Astrocyte (in vitro differentiated cells and primary cell): Measurements from ENCODE around the gene L1TD1. TPM values are rescaled to one million over a fixed set of nuclear protein-coding genes. Genes with fewer than 3 reads are reported as not detected.
A peak's percentile ranks its signal among the peaks of the same experiment; 100 is the strongest.

Experiments used
- DNase-seq: peaks from one replicate; pipeline ENCODE4 v3.0.0-alpha.2; 2010; ENCODE audit warnings: low read depth
- FAIRE-seq: peaks from 2 replicates; lab custom pipeline; 2011; peaks lifted over from hg19 to GRCh38; lab: Jason Lieb, UNC
- H2AFZ ChIP-seq: 2 replicates; pipeline ENCODE4 v1.6.0; 2012; ENCODE audit warnings: low read depth, low read length, inconsistent platforms
- H3K27ac ChIP-seq: 2 replicates; pipeline ENCODE4 v1.5.1; 2011; ENCODE audit warnings: low read depth, low read length, inconsistent platforms
- H3K27me3 ChIP-seq: 2 replicates; pipeline ENCODE4 v1.6.0; 2011; ENCODE audit warnings: low read length, inconsistent platforms; ENCODE audit not compliant: insufficient read depth
- H3K36me3 ChIP-seq: 2 replicates; pipeline ENCODE4 v1.5.1; 2011; ENCODE audit warnings: low read length, inconsistent platforms; ENCODE audit not compliant: insufficient read depth
- H3K4me1 ChIP-seq: 2 replicates; pipeline ENCODE4 v1.5.1; 2011; ENCODE audit warnings: low read length, inconsistent platforms; ENCODE audit not compliant: insufficient read depth
- H3K4me2 ChIP-seq: 2 replicates; pipeline ENCODE4 v1.6.0; 2012; ENCODE audit warnings: low read length, inconsistent platforms
- H3K4me3 ChIP-seq: 2 replicates; pipeline ENCODE4 v1.5.1; 2011; ENCODE audit warnings: low read depth, mild to moderate bottlenecking, low read length, inconsistent platforms; ENCODE audit not compliant: insufficient read depth
- H3K79me2 ChIP-seq: 2 replicates; pipeline ENCODE4 v1.6.0; 2012; ENCODE audit warnings: mild to moderate bottlenecking, low read length, inconsistent platforms; ENCODE audit not compliant: insufficient read depth
- H3K9ac ChIP-seq: 2 replicates; pipeline ENCODE4 v1.6.0; 2012; ENCODE audit warnings: mild to moderate bottlenecking, low read length, inconsistent platforms
- H3K9me3 ChIP-seq: 2 replicates; pipeline ENCODE4 v1.5.1; 2012; ENCODE audit warnings: low read depth, mild to moderate bottlenecking, low read length, inconsistent platforms; ENCODE audit not compliant: insufficient read depth
- H4K20me1 ChIP-seq: 2 replicates; pipeline ENCODE4 v1.6.0; 2012; ENCODE audit warnings: low read length, inconsistent platforms; ENCODE audit not compliant: insufficient read depth
- H3K27ac Mint-ChIP-seq: one replicate; pipeline ENCODE4 v1.8.0; 2021; ENCODE audit warnings: mild to moderate bottlenecking, mixed read lengths; ENCODE audit not compliant: unreplicated experiment
- H3K27me3 Mint-ChIP-seq: one replicate; pipeline ENCODE4 v1.8.0; 2021; ENCODE audit warnings: low read depth, mixed read lengths; ENCODE audit not compliant: unreplicated experiment
- H3K36me3 Mint-ChIP-seq: one replicate; pipeline ENCODE4 v1.8.0; 2021; ENCODE audit warnings: low read depth, mixed read lengths; ENCODE audit not compliant: unreplicated experiment
- H3K4me1 Mint-ChIP-seq: one replicate; pipeline ENCODE4 v1.8.0; 2021; ENCODE audit warnings: low read depth, mixed read lengths; ENCODE audit not compliant: unreplicated experiment
- H3K4me3 Mint-ChIP-seq: one replicate; pipeline ENCODE4 v1.8.0; 2021; ENCODE audit warnings: mild to moderate bottlenecking, moderate library complexity, mixed read lengths; ENCODE audit not compliant: unreplicated experiment
- H3K9me3 Mint-ChIP-seq: one replicate; pipeline ENCODE4 v1.8.0; 2021; ENCODE audit warnings: mild to moderate bottlenecking, mixed read lengths; ENCODE audit not compliant: unreplicated experiment
- CTCF ChIP-seq: IDR thresholded peaks from 2 replicates; pipeline ENCODE4 v1.5.1; 2011; ENCODE audit warnings: low read depth, mild to moderate bottlenecking, inconsistent platforms, low read length, moderate library complexity; ENCODE audit not compliant: insufficient read depth
- EZH2 ChIP-seq: IDR thresholded peaks from 2 replicates; pipeline ENCODE4 v1.6.1; 2012; ENCODE audit warnings: mild to moderate bottlenecking, low read length, inconsistent platforms; ENCODE audit not compliant: insufficient read depth
- total RNA-seq: library from RNA; stranded (reverse); gene quantifications from 2 replicates; pipeline ENCODE4 v1.2.1, GENCODE V29; 2021

Gene L1TD1
- total RNA-seq, 1 donor from 2014 or later: 9.9 TPM

- no peak for TF ChIP-seq CTCF
- no peak for TF ChIP-seq EZH2
- H3K4me1 ChIP-seq: no peaks in the 10 kb centered on the region
- H3K9ac ChIP-seq: no peak overlapping the region
- H3K4me1 Mint-ChIP-seq: peaks cover 5% of the 10 kb centered on the region
- no peaks in the 10 kb centered on the region for H3K36me3 ChIP-seq
- H3K4me2 ChIP-seq: no peak overlapping the region
- H2AFZ ChIP-seq: no peak overlapping the region
- no peaks in the 10 kb centered on the region for H3K27me3 Mint-ChIP-seq
- H3K27ac ChIP-seq: no peak overlapping the region
- no peak overlapping the region for H3K27ac Mint-ChIP-seq
- H3K9me3 ChIP-seq: no peaks in the 10 kb centered on the region
- no peak overlapping the region for H3K4me3 ChIP-seq
- H3K4me3 Mint-ChIP-seq: no peak overlapping the region
- H4K20me1 ChIP-seq: no peaks in the 10 kb centered on the region
- no peaks in the 10 kb centered on the region for H3K9me3 Mint-ChIP-seq
- no peak for DNase-seq
- no peaks in the 10 kb centered on the region for H3K36me3 Mint-ChIP-seq
- no peak for FAIRE-seq
- H3K27me3 ChIP-seq: no peaks in the 10 kb centered on the region
- no peaks in the 10 kb centered on the region for H3K79me2 ChIP-seq
These were observed 27.7 kb downstream of the L1TD1 start for GRCh38 chr1:62222321-62222720.

- Histone ChIP-seq H2AFZ (no peak overlapping the region), H3K36me3 (no peaks in the 10 kb centered on the region), H3K4me1 (no peaks in the 10 kb centered on the region), H3K27me3 (no peaks in the 10 kb centered on the region), H3K9ac (no peak overlapping the region), H3K9me3 (no peaks in the 10 kb centered on the region), H3K4me3 (no peak overlapping the region), H3K4me2 (no peak overlapping the region), H4K20me1 (no peaks in the 10 kb centered on the region), H3K79me2 (no peaks in the 10 kb centered on the region), H3K27ac (no peak overlapping the region)
- no peak for DNase-seq
- TF ChIP-seq CTCF: no peak
- TF ChIP-seq EZH2: no peak
- peaks cover 8% of the 10 kb centered on the region for H3K4me1 Mint-ChIP-seq
- no peaks in the 10 kb centered on the region for H3K36me3 Mint-ChIP-seq
- no peaks in the 10 kb centered on the region for H3K9me3 Mint-ChIP-seq
- no peaks in the 10 kb centered on the region for H3K27me3 Mint-ChIP-seq
- H3K27ac Mint-ChIP-seq: peak overlapping the region; percentile 26
- FAIRE-seq: no peak
- H3K4me3 Mint-ChIP-seq: no peak overlapping the region
These were observed 29.5 kb downstream of the L1TD1 start for GRCh38 chr1:62224182-62224581.

- Mint-ChIP-seq H3K36me3 (no peaks in the 10 kb centered on the region), H3K4me1 (peaks cover 31% of the 10 kb centered on the region), H3K27me3 (no peaks in the 10 kb centered on the region), H3K4me3 (no peak overlapping the region), H3K27ac (no peak overlapping the region), H3K9me3 (no peaks in the 10 kb centered on the region)
- Histone ChIP-seq H3K36me3 (no peaks in the 10 kb centered on the region), H3K4me1 (peaks cover 13% of the 10 kb centered on the region), H3K27ac (no peak overlapping the region), H3K4me3 (no peak overlapping the region), H2AFZ (no peak overlapping the region), H3K27me3 (no peaks in the 10 kb centered on the region), H3K4me2 (no peak overlapping the region), H3K9me3 (no peaks in the 10 kb centered on the region), H4K20me1 (no peaks in the 10 kb centered on the region), H3K9ac (no peak overlapping the region), H3K79me2 (no peaks in the 10 kb centered on the region)
- FAIRE-seq: no peak
- DNase-seq: no peak
- TF ChIP-seq EZH2 (no peak), CTCF (no peak)
These were observed 32.8 kb downstream of the L1TD1 start for GRCh38 chr1:62227496-62227895.
